KOPT-K1 (cell line): ENCODE data around the gene TLK1.

Experiments used
- H3K27ac ChIP-seq: fragments of 200-600 bp; sonication (generic); 2 replicates; pipeline ENCODE4 v1.5.1; 2016; ENCODE audit warnings: antibody characterized with exemption, mild to moderate bottlenecking, low read depth, low read length; ENCODE audit not compliant: poor library complexity, severe bottlenecking
- H3K36me3 ChIP-seq: fragments of 200-600 bp; sonication (generic); 2 replicates; pipeline ENCODE4 v1.5.1; 2017; ENCODE audit warnings: antibody characterized with exemption, mild to moderate bottlenecking, low read length, moderate library complexity; ENCODE audit not compliant: insufficient read depth
- H3K9me3 ChIP-seq: fragments of 200-600 bp; sonication (generic); 2 replicates; pipeline ENCODE4 v1.5.1; 2017; ENCODE audit warnings: antibody characterized with exemption, low read length, mild to moderate bottlenecking; ENCODE audit not compliant: insufficient read depth, poor library complexity, severe bottlenecking

TLK1 gene

DNA sequence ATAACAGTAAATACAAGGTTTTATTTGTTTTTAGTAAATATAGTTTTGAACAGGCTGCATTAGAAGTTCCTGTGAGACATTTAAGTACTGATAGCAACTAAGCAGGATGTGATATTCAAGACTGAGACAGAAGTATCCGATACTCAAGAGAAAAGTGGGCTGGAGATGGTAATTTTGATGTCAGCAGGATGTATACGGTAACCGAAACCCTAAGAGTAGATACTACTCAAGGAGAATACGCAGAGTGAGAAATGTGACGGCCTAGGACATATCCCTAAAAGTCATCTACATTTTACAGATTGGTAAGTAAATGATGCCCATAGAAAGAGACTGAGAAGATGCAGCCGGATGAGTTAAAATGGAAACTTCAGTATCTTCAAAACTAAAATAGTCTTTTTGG lies 116.3 kb downstream of the TLK1 start:
- Histone ChIP-seq H3K9me3 (no peaks in the 10 kb centered on the region), H3K27ac (no peak overlapping the region), H3K36me3 (peaks cover 98% of the 10 kb centered on the region)

- no peak overlapping the region for H3K27ac ChIP-seq
- peaks cover 100% of the 10 kb centered on the region for H3K36me3 ChIP-seq
- no peaks in the 10 kb centered on the region for H3K9me3 ChIP-seq
These were observed 118.3 kb downstream of the TLK1 start for GRCh38 chr2:171042253-171042969.

DNA sequence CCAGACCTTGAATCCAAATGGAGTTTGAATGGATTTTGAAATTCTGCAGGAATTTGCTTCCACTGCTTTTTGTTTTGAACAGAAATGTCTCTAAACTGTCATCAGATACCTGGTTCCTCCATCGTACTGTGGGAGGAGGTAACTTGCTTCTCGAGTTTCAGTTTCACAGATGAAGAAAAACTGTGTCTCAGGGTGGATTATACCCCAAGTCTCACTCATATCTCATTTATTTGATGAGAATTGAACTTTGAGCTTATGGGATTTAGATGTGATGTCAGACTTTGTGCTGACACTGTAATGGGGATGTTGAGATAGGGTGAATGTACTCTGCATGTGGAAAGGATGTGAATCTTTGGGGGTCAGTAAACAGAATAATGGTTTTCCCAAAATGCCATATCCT lies 124.2 kb downstream of the TLK1 start:
- Histone ChIP-seq H3K9me3 (peaks cover 16% of the 10 kb centered on the region), H3K27ac (no peak overlapping the region), H3K36me3 (peaks cover 98% of the 10 kb centered on the region)

DNA sequence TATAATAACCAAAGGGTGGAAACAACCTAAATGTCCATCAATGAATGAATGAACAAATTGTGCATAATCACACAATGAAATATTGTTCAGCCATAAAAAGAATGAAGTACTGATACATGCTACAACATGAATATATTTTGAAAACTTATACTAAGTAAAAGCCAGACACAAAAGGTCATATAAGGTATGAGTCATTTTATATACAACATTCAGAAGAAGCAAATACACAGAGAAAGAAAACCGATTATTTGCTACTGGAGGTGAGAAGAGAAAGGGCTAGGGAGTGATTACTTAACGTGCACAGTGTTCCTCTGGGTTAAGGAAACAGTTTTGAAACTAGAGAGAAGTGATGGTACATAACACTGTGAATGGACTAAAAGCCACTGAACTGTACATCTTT lies 126.4 kb downstream of the TLK1 start:
- peaks cover 98% of the 10 kb centered on the region for H3K36me3 ChIP-seq

GRCh38 chr2:171025214-171025613 lies 135.5 kb downstream of the TLK1 start:
- peaks cover 67% of the 10 kb centered on the region for H3K36me3 ChIP-seq
- no peak overlapping the region for H3K27ac ChIP-seq

More for the DNA sequence above, 126.4 kb downstream of the TLK1 start:
- Histone ChIP-seq H3K27ac (no peak overlapping the region), H3K9me3 (peaks cover 16% of the 10 kb centered on the region)

DNA sequence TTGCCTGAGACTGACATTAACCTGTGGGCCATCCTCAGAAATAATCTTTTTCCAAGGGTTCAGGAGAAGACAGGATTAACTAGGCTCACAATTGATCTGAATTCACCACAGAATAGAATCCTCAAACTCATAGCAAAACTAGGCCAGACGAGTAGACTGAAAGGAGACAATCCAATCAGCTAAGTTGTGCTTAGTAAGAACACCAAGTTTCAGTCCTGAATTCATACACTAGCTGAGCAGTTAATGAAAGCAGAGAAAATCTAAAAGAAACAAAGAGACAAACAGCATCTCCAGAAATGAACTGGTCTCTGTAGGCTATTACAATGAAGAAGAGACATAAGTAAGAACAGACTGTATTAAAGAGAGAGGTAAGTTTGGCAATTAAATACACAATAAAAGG lies 142.2 kb downstream of the TLK1 start:
- Histone ChIP-seq H3K27ac (no peak overlapping the region), H3K36me3 (peaks cover 56% of the 10 kb centered on the region), H3K9me3 (no peaks in the 10 kb centered on the region)

More at GRCh38 chr2:171025214-171025613, 135.5 kb downstream of the TLK1 start:
- no peaks in the 10 kb centered on the region for H3K9me3 ChIP-seq

DNA sequence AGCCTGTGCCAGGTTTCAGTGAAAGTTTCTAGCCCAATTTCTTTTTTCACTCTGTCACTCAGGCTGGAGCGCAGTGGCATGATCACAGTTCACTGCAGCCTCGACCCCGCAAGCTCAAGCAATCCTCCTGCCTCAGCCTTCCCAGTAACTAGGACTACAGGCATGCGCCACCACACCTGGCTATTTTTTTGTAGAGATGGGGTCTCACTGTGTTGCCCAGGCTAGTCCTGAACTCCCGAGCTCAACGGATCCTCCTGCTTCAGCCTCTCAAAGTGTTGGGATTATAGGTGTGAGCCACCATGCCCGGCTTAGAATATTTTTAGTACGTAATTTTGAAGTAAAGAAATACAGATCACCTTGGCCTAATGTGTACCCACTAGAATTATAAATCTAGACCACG lies 144.6 kb downstream of the TLK1 start:
- Histone ChIP-seq H3K27ac (no peak overlapping the region), H3K36me3 (peaks cover 61% of the 10 kb centered on the region), H3K9me3 (no peaks in the 10 kb centered on the region)

DNA sequence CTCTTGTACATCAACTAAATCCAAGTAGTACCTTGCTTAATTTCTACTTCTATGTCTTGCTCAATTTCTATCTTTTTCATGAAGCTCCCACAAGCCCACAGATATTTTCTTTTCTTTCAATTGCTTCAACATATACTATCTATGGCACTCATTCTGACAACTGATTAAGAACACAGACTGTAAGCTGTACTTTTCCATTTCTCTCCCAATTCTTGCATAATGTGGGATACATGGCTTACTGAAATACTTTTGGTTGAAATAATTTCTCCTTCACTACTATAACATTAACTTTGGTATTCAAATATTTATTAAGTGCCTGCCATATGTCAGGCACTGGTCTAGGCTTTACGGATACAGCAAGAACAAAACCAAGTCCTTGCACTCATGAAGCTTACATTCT lies 146.8 kb downstream of the TLK1 start:
- Histone ChIP-seq H3K27ac (no peak overlapping the region), H3K9me3 (no peaks in the 10 kb centered on the region), H3K36me3 (peaks cover 62% of the 10 kb centered on the region)

DNA sequence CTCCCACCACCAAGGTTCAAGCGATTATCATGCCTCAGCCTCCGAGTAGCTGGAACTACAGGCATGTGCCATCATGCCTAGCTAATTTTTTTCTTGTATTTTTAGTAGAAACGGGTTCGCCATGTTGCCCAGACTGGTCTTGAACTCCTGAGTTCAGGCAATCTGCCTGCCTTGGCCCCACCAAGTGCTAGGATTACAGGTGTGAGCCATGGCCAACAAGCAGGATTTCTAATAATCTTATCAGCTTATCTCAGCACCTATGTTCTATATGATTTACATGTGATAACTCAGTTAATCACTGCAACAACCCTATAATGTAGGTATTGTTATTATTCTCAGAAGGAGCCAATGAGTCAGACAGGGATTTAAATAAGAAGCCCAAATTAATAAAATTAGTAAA lies 151.3 kb downstream of the TLK1 start:
- Histone ChIP-seq H3K27ac (no peak overlapping the region), H3K36me3 (peaks cover 95% of the 10 kb centered on the region), H3K9me3 (no peaks in the 10 kb centered on the region)

DNA sequence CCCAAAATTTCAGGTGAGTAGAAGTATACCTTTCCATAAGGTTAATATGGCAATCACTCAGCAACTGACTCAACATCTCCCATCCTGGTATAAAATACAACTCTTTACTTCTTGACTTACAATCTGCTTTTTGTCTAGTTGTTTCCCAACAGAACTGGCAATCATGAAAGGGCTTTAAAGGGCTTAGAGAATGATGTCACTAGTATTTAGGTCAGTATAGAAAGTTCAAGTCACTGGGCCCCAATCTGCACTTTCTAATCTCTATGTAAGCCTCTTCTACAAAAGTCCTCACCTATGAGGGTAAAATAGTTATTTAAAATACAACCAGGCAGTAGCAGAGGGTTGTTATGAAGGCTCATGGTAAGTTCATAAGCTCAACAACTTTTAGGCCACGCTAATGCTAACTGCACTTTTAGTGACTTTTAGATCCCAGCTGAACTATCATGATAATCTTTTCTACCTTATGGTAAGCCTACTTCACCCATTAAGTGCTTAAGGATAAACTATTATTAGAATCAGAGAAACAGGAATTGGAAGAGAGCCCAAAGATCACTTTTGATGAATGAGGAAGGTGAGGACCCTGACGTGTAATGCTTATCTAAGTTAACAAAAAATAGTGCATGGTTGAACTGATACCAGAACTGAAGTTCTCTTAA lies 152.0 kb downstream of the TLK1 start:
- no peak overlapping the region for H3K27ac ChIP-seq
- no peaks in the 10 kb centered on the region for H3K9me3 ChIP-seq
- peaks cover 95% of the 10 kb centered on the region for H3K36me3 ChIP-seq

- H3K9me3 ChIP-seq = no peaks in the 10 kb centered on the region
- no peak overlapping the region for H3K27ac ChIP-seq
- peaks cover 99% of the 10 kb centered on the region for H3K36me3 ChIP-seq
These were observed 155.9 kb downstream of the TLK1 start for GRCh38 chr2:171004833-171005232.

DNA sequence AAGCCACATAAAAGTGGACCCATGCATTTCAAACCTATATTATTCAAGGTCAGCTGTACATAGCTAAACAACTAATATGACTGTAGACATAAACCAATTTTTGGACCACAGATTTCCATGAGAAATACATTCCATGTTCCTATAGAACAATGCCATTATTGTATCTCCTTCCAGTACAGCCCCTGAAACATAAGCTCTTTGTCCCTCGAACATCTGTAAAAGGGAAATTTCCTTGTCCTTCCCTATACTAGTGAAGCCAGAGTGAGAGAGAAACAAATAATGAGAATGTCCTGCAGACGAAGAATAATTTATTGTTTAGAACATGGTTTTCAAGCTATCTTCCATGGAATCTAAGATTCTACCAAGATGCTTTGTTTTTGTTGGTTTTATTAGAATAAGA lies 156.3 kb downstream of the TLK1 start:
- H3K36me3 ChIP-seq = peaks cover 99% of the 10 kb centered on the region
- no peak overlapping the region for H3K27ac ChIP-seq
- no peaks in the 10 kb centered on the region for H3K9me3 ChIP-seq

DNA sequence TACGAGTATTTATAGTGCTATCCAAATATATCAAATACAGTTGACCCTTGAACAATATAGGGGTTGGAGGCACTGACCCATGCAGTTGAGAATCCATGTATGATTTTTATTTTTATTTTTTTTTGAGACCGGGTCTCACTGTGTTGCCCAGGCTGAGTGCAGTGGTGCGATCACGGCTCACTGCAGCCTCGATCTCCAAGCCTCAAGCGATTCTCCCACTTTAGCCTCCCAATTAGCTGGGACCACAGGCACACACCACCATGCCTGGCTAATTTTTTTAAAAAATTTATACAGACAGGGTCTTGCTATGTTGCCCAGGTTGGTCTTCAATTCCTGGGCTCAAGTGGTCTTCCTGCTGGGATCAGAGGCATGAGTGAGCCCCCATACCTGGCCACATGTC lies 161.0 kb downstream of the TLK1 start:
- H3K9me3 ChIP-seq = no peaks in the 10 kb centered on the region
- H3K36me3 ChIP-seq = peaks cover 91% of the 10 kb centered on the region
- H3K27ac ChIP-seq = no peak overlapping the region

DNA sequence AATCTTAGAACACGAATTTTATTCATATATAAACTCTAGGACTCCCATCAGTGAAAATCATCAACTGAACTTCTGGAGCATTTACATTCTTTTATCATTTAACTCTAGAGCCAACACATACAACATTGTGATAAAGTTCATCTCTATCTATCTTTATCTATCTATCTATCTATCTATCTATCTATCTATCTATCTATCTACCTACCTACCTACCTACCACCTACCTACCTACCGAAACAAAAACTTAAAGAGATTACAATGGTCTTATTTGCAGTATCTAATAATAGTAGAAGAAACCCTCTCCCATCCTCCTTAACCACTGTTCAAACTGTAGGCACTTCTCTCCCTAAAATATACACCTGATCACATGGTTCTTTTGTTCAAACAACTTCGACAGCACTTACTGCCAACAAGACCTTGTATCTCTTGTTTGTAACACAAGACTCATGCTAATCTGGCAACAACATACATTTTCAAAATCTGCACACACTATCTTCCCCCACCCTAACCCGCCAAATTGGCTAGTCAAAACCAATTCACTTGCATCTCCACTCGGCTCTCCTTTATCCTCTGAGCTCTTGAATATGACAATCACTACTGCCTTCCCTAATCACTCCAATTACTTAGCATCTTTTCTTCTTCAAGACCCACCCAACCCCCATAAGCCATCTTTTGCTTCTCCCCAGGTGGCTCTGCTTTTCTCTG lies 162.6 kb downstream of the TLK1 start:
- H3K27ac ChIP-seq = no peak overlapping the region
- no peaks in the 10 kb centered on the region for H3K9me3 ChIP-seq
- peaks cover 89% of the 10 kb centered on the region for H3K36me3 ChIP-seq

DNA sequence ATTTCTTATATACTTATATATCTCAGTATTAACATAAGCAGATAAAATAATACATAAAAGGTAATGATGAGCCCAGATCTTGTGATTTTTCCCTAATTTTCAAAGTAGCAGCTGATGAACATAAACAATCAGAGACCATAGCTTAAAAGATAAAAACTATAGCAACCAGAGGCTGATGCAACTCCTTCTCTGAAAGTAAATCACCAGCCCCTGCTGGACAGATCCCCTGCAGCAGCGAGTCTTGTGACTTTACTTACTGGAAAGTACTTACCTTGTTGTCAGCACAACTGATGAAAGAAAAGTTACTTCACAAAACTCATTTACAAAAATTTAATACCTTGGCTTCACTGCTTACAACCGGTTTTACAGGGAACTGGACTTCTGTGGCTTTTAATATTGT lies 164.4 kb downstream of the TLK1 start:
- Histone ChIP-seq H3K27ac (no peak overlapping the region), H3K9me3 (no peaks in the 10 kb centered on the region), H3K36me3 (peaks cover 89% of the 10 kb centered on the region)
